Measurements from ENCODE around the gene ARHGAP30. TPM values are rescaled to one million over a fixed set of nuclear protein-coding genes. Genes with fewer than 3 reads are reported as not detected.

ARHGAP30 gene
- total RNA-seq, 6 donors from 2014 or later = 26.8 to 69.9 (median 51.2) TPM

- Histone ChIP-seq H3K4me3 (no peak overlapping the region), H3K4me1 (peaks cover 15 to 61% (median 49%) of the 10 kb centered on the region in 4 donors), H3K27ac (peak overlapping the region; percentile 42 to 79 (median 76)), H3K36me3 (no peaks in the 10 kb centered on the region), H3K27me3 (no peaks in the 10 kb centered on the region), H3K9me3 (no peaks in the 10 kb centered on the region)
- 86 to 100% methylated on average over 1 of the region's 1 CpG for WGBS, 2 donors
- TF ChIP-seq CTCF (IDR thresholded peaks at IDR 0.05) = no peak
- TF ChIP-seq POLR2AphosphoS5 (IDR thresholded peaks at IDR 0.05) = no peak
- no peak for TF ChIP-seq POLR2A (IDR thresholded peaks at IDR 0.05)
- TF ChIP-seq EP300 (IDR thresholded peaks at IDR 0.05) = no peak
- no peak for ATAC-seq (ENCODE audit: low FRiP score in 2 of 2)
- no peak for DNase-seq
Observed at GRCh38 chr1:161084597-161084988, 14.9 kb upstream of the ARHGAP30 start.

- H3K27me3 ChIP-seq = no peaks in the 10 kb centered on the region
- DNase-seq = no peak
- no peaks in the 10 kb centered on the region for H3K36me3 ChIP-seq
- WGBS, 2 donors = 51 to 68% methylated on average over 7 to 10 of the region's 10 CpGs
- H3K9me3 ChIP-seq = no peaks in the 10 kb centered on the region
- no peak for ATAC-seq (ENCODE audit: low FRiP score in 2 of 2)
- H3K4me3 ChIP-seq = no peak overlapping the region
- H3K4me1 ChIP-seq = peaks cover 15 to 60% (median 45%) of the 10 kb centered on the region in 4 donors
- TF ChIP-seq POLR2A (IDR thresholded peaks at IDR 0.05) (peak in 1 of 4 donors; percentile 6), CTCF (IDR thresholded peaks at IDR 0.05) (no peak)
- H3K27ac ChIP-seq = peak overlapping the region; percentile 54 to 79 (median 76)
Observed at GRCh38 chr1:161083748-161084596, 14.3 kb upstream of the ARHGAP30 start.

GRCh38 chr1:161082996-161083747 is 13.5 kb upstream of the ARHGAP30 start:
- H3K27me3 ChIP-seq = no peaks in the 10 kb centered on the region
- H3K36me3 ChIP-seq = no peaks in the 10 kb centered on the region
- peak in 3 of 4 donors; percentile 14 to 92 (median 48) for TF ChIP-seq EP300 (IDR thresholded peaks at IDR 0.05)
- peak; percentile 83 to 86 for TF ChIP-seq POLR2AphosphoS5 (IDR thresholded peaks at IDR 0.05)
- TF ChIP-seq CTCF (IDR thresholded peaks at IDR 0.05) = peak in 1 of 6 experiments; percentile 12
- TF ChIP-seq POLR2A (IDR thresholded peaks at IDR 0.05) = peak in 1 of 4 donors; percentile 58
- H3K4me3 ChIP-seq = no peak overlapping the region
- WGBS, 2 donors = 30 to 45% methylated on average over 6 to 8 of the region's 8 CpGs
- ATAC-seq (ENCODE audit: low FRiP score in 2 of 2) (peak; percentile 94 to 96), DNase-seq (peak; percentile 88 to 98)
- H3K4me1 ChIP-seq = peaks cover 15 to 58% (median 45%) of the 10 kb centered on the region in 4 donors
- H3K9me3 ChIP-seq = no peaks in the 10 kb centered on the region
- H3K27ac ChIP-seq = peak overlapping the region; percentile 72 to 79 (median 76)

GRCh38 chr1:161082483-161082882 is 12.8 kb upstream of the ARHGAP30 start:
- 67 to 84% methylated on average over 1 to 2 of the region's 2 CpGs for WGBS, 2 donors
- no peak for DNase-seq
- ATAC-seq (ENCODE audit: low FRiP score in 2 of 2) = no peak
- no peak overlapping the region for H3K4me3 ChIP-seq
- peak overlapping the region; percentile 72 to 79 (median 75) for H3K27ac ChIP-seq
- no peaks in the 10 kb centered on the region for H3K9me3 ChIP-seq
- H3K36me3 ChIP-seq = no peaks in the 10 kb centered on the region
- H3K27me3 ChIP-seq = no peaks in the 10 kb centered on the region
- no peak for TF ChIP-seq POLR2A (IDR thresholded peaks at IDR 0.05)
- no peak for TF ChIP-seq CTCF (IDR thresholded peaks at IDR 0.05)
- no peak for TF ChIP-seq POLR2AphosphoS5 (IDR thresholded peaks at IDR 0.05)
- TF ChIP-seq EP300 (IDR thresholded peaks at IDR 0.05) = no peak
- peaks cover 15 to 55% (median 45%) of the 10 kb centered on the region in 4 donors for H3K4me1 ChIP-seq
